ENCODE measurements around the gene ACOX3. TPM values are rescaled to one million over a fixed set of nuclear protein-coding genes. Genes with fewer than 3 reads are reported as not detected.

ACOX3 gene
- total and polyA plus RNA-seq, 2 of the 8 experiments (the other 6 are each of a cell fraction or from before 2014, with no cell fraction given): 2.5 to 9.9 TPM

DNA sequence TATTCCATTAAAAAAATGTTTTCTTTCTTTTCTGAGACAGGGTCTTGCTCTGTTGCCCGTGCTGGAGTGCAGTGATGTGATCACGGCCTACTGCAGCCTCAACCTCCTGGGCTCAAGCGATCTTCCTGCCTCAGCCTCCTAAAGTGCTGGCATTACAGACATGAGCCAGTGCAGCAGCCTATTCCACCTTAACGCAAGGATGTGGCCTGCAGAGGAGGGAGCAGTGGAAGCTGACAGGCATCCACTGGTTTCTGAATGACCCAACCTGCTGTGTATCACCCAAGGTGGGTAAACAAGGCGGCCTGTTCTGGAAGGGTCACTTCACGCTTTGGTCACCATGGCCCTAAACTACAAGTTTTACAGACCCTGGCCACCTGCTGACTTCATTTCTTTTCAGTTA is 60.8 kb downstream of the ACOX3 start:
- no peak overlapping the region for H2BK5ac ChIP-seq (ENCODE audit: low read depth, low read length)
- CTCF ChIA-PET (ENCODE audit: partially characterized antibody): interaction anchor here (1.0 to 2.9 kb wide), 6 partner anchors 23 to 203 kb away, joined by 3 to 7 read pairs (median 5); no protein-coding TSS in a partner anchor
- no peak overlapping the region for H3K4me3 ChIP-seq (ENCODE audit: extremely low read depth in 1 of 4, insufficient read depth in 2 of 4, low read depth in 3 of 4, low read length in 4 of 4)
- H3K27me3 ChIP-seq (replicated peaks in 1 of 4; ENCODE audit: control insufficient read depth in 3 of 4, extremely low read depth in 1 of 4, insufficient read depth in 3 of 4, low read length in 3 of 4): no peaks in the 10 kb centered on the region
- no peak overlapping the region for H2AK5ac ChIP-seq (ENCODE audit: low read depth, low read length)
- H3K23me2 ChIP-seq (ENCODE audit: low read depth, low read length): no peaks in the 10 kb centered on the region
- no peak overlapping the region for H3K4me2 ChIP-seq (ENCODE audit: insufficient read depth in 1 of 2, low read depth in 2 of 2, low read length in 2 of 2)
- H4K20me1 ChIP-seq (replicated peaks in 1 of 2; ENCODE audit: control insufficient read depth in 1 of 2, insufficient read depth in 2 of 2, low read length in 2 of 2): peaks cover 0 to 6% of the 10 kb centered on the region in 2 experiments
- no peak overlapping the region for H3K27ac ChIP-seq (ENCODE audit: low read depth, low read length)
- H2AFZ ChIP-seq (ENCODE audit: low read length): no peak overlapping the region
- POLR2A ChIA-PET (ENCODE audit: partially characterized antibody): no interaction called here
- no peak overlapping the region for H4K8ac ChIP-seq (ENCODE audit: extremely low read depth, insufficient read depth, low read length)
- no peaks in the 10 kb centered on the region for H3K9me3 ChIP-seq (ENCODE audit: insufficient read depth in 2 of 2, low read depth in 1 of 2, low read length in 1 of 2)
- no peaks in the 10 kb centered on the region; the same call in 1 of the 2 replicates for H3K79me1 ChIP-seq (ENCODE audit: low read depth, low read length)
- H2BK12ac ChIP-seq (ENCODE audit: low read depth, low read length): no peak overlapping the region
- no peak overlapping the region for H2BK120ac ChIP-seq (replicated peaks; ENCODE audit: low read depth, low read length)
- TF ChIP-seq SIRT6 (IDR thresholded peaks at IDR 0.05; ENCODE audit: low read length): no peak
- no peak for TF ChIP-seq SP2 (IDR thresholded peaks at IDR 0.05; ENCODE audit: low read length)
- TF ChIP-seq SIN3A (conservative IDR thresholded peaks at IDR 0.05 in 1 of 2, IDR thresholded peaks at IDR 0.05 in 1 of 2; ENCODE audit: low read depth in 1 of 2, low read length in 2 of 2): no peak
- TF ChIP-seq KDM5A (IDR thresholded peaks at IDR 0.05; ENCODE audit: low read length): no peak
- no peak for TF ChIP-seq EP300 (IDR thresholded peaks at IDR 0.05; ENCODE audit: borderline replicate concordance in 1 of 2, low read depth in 2 of 2, low read length in 2 of 2)
- TF ChIP-seq SP1 (IDR thresholded peaks at IDR 0.05; ENCODE audit: low read depth, low read length): no peak
- TF ChIP-seq, protein P1, sequence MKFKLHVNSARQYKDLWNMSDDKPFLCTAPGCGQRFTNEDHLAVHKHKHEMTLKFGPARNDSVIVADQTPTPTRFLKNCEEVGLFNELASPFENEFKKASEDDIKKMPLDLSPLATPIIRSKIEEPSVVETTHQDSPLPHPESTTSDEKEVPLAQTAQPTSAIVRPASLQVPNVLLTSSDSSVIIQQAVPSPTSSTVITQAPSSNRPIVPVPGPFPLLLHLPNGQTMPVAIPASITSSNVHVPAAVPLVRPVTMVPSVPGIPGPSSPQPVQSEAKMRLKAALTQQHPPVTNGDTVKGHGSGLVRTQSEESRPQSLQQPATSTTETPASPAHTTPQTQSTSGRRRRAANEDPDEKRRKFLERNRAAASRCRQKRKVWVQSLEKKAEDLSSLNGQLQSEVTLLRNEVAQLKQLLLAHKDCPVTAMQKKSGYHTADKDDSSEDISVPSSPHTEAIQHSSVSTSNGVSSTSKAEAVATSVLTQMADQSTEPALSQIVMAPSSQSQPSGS (IDR thresholded peaks at IDR 0.05; ENCODE audit: low read length): no peak
- TF ChIP-seq RNF2 (IDR thresholded peaks at IDR 0.05; ENCODE audit: borderline replicate concordance, low read depth, low read length, missing control alignments, poor library complexity, severe bottlenecking): no peak
- FAIRE-seq (no peak), DNase-seq (ENCODE audit: low read depth in 1 of 2, low spot score in 2 of 2) (no peak)
- 96% methylated on average over 6 of the region's 6 CpGs; no CpG with 5 or more reads in 1 of the 2 experiments for WGBS, 2 experiments (ENCODE audit: extremely low coverage in 1 of 2, insufficient coverage in 1 of 2, insufficient read length in 1 of 2, insufficient replicate concordance in 2 of 2, low coverage in 1 of 2, low lambda C conversion rate in 2 of 2, missing lambda C conversion rate in 1 of 2)
- H3K18ac ChIP-seq (ENCODE audit: extremely low read depth, low read length): no peak overlapping the region
- H3K23ac ChIP-seq (ENCODE audit: insufficient read length): no peak overlapping the region
- H4K91ac ChIP-seq (replicated peaks; ENCODE audit: insufficient read length, low read length): no peak overlapping the region
- peaks cover 0 to 8% (median 2%) of the 10 kb centered on the region in 4 experiments; a peak in 3 of 7 replicates for H3K4me1 ChIP-seq (replicated peaks in 1 of 4; ENCODE audit: control insufficient read depth in 3 of 4, insufficient read depth in 4 of 4, low read length in 3 of 4)
- H3K79me2 ChIP-seq (ENCODE audit: control insufficient read depth in 1 of 2, insufficient read depth in 2 of 2, low read length in 2 of 2): no peaks in the 10 kb centered on the region
- H4K5ac ChIP-seq (ENCODE audit: insufficient read length, low read depth, low read length): no peak overlapping the region
- H3K9ac ChIP-seq (replicated peaks in 1 of 4; ENCODE audit: extremely low read depth in 1 of 4, low read depth in 3 of 4, low read length in 3 of 4): no peak overlapping the region
- H3K14ac ChIP-seq (ENCODE audit: insufficient read length): no peak overlapping the region
- no peaks in the 10 kb centered on the region for H3K36me3 ChIP-seq (ENCODE audit: control insufficient read depth in 2 of 4, insufficient read depth in 4 of 4, low read length in 3 of 4)
- no peak overlapping the region for H3K56ac ChIP-seq (replicated peaks; ENCODE audit: insufficient read length, low read depth, low read length)
- H2BK15ac ChIP-seq (ENCODE audit: low read length): no peak overlapping the region
- no peak overlapping the region for H2BK20ac ChIP-seq (ENCODE audit: low read length)
- H3K4ac ChIP-seq (replicated peaks; ENCODE audit: insufficient read length, low read depth, low read length): no peak overlapping the region
